HG02973 (cell line): ENCODE measurements around the gene HOXA3.

ENCODE experiments used
- ATAC-seq: cut with Tn5 transposase; IDR thresholded peaks from one replicate; pipeline ENCODE4 v1.9.1; 2021; ENCODE audit warnings: moderate library complexity; ENCODE audit not compliant: unreplicated experiment

Gene HOXA3

GRCh38 chr7:27179503-27180430, 27.4 kb upstream of the HOXA3 start:
- no peak for ATAC-seq

DNA sequence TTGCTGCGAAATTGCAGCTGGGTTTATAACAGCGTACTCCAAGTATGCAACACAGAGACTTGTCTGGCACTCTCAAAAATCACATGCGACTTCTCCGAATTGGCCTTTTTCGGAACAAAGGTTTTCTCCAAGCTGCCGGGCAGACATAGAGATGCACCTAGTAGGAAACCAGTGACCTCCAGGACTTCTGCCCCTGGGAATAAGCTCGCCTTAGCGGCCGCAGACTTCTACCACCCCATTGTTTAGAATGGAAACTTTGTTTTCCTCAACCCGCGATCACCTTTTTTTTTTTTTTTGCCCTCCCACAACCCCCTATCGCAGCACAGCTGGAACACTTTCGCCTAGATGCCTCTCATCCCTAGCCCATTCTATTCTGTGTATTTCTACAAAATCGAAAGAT, 26.6 kb upstream of the HOXA3 start:
- no peak for ATAC-seq

DNA sequence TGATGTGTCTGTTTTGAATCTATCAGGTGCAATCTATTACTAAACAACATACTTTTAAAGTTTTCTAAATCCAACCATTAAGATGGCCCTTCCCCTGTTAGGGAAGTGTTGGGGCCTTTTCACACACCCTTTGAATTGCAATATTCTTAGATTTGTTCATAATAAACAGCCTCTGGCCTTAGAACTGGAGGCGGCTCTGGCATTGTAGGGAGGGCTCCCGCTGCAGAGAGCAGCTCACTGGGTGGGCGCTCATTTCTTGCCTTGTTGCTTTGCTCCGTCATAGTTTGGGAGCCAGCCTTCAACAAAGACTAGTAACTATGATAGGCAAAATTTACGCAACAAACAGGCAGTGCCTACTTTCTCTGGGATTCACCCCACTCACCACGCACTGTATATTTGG, 26.0 kb upstream of the HOXA3 start:
- ATAC-seq = no peak

- no peak for ATAC-seq
Measured at GRCh38 chr7:27177795-27178320, 25.5 kb upstream of the HOXA3 start.

DNA sequence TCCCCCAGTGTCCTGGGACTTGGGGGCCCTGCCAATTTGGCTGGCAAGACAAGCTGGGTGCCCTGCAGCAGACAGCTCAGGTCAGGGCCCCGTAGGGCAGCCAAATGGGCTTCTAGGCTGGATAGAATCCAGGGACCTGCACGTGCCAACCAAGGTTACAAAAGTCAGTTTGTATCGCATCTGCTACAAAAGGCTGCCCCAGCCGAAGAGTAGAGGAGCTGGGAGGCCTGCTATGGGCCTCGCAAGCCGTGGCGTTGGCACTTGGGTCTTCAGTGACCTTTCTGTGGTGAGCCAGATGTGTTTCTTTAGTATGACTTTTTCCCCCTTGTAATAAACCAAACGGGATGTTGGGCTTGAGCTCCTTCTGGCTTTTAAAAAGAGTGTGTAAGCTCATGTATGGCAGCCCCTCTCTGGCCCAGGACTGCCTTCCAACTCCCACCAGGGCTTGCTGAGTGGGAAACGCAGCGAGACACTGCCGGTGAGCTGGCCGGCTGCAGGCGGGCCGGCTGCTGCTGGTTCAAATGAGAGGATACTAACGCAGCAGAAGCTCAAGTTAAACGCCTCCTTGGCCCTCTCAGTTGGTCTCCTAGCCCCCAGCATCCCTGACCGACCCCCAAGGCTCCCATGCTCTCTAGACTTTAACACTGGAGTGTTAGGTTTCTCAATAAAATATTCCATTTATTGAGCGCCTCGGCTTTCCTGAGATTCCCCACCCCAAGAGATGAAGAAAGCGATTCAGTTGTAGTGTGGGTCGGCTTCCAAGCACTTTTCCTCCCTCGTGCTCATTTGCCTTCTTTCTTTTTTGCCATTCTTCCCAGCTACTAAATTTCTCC, 24.8 kb upstream of the HOXA3 start:
- no peak for ATAC-seq

DNA sequence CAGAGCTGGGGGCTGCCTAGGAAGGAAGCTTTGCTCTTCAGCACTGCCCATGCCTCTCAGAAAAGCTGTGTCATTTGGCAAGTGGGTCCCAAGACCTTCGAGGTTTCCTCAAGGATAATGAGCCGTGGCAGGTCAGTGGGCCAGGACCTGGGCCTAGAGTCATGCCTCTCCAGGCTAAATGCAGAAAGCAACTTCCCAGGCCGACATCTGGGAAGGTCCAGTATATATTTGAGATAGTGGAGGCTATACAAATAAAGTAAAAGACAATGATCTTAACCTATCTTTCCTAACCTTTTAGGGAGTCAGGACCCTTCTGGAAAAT, 24.1 kb upstream of the HOXA3 start:
- no peak for ATAC-seq

- ATAC-seq = no peak
Measured at GRCh38 chr7:27175626-27176523, 23.5 kb upstream of the HOXA3 start.

- no peak for ATAC-seq
Measured at GRCh38 chr7:27174874-27175625, 22.7 kb upstream of the HOXA3 start.

- ATAC-seq = no peak
Measured at GRCh38 chr7:27173956-27174873, 21.8 kb upstream of the HOXA3 start, which contains the start of gene HOXA10. Gene HOXA10 (minus strand): TSS chr7:27174320. CDS start chr7:27174306, 14 bp downstream.

GRCh38 chr7:27173511-27173955, 21.1 kb upstream of the HOXA3 start:
- ATAC-seq = no peak

DNA sequence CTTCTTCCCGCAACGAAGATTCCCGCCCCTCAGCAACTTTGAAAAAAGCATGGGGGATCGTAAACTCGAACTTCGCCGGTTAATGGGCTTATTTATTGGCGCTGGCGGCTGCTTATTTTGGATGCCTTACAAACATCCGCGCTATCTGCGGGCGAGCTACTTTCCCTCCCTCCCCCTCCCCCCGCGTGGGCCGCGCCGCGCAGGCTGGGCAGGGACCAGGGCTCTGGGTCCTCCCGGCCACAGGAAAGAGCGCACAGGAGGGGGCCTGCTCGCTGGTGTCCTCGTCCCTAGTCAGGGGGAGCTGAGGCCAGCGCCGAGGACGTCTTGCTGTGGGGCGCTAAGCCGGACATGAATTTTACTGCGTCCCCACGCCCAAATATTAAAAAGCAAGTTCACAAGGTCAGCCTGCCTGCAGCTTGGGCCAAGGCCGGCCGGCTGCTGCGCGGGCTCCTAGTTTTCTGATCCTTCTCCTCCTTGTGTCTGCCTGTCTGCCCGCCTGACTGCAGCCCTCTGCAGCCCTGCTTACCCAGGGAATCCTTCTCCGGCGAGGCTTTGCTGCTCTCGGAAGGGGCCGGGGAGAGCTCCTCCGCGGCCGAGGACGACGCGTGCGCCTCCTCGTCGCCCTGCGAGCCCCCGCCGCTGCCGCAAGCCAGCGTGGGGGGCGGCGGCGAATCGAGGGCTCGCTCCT, 20.6 kb upstream of the HOXA3 start:
- no peak for ATAC-seq

DNA sequence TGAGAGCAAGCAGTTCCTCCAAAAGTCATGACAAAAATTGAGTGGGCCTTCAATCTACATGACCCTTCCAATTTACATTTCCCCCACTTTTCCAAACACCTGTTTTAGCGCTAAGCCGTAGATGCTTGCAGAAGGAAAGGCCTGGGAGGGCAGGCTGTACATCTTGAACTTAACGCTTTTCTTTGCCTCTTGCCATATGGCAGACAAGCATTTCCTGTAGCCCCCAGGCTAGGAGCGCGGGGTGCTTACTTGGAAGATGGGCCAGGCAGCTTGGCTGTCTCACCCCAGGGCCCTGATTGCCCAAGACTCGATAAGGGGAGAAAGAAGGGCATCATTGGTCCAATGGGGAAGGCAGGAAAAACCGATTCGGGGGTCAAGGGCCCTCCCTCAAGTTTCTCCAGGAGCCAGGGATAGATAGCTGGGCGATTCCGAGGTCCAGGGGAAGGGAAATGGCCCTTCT, 20.0 kb upstream of the HOXA3 start:
- no peak for ATAC-seq

DNA sequence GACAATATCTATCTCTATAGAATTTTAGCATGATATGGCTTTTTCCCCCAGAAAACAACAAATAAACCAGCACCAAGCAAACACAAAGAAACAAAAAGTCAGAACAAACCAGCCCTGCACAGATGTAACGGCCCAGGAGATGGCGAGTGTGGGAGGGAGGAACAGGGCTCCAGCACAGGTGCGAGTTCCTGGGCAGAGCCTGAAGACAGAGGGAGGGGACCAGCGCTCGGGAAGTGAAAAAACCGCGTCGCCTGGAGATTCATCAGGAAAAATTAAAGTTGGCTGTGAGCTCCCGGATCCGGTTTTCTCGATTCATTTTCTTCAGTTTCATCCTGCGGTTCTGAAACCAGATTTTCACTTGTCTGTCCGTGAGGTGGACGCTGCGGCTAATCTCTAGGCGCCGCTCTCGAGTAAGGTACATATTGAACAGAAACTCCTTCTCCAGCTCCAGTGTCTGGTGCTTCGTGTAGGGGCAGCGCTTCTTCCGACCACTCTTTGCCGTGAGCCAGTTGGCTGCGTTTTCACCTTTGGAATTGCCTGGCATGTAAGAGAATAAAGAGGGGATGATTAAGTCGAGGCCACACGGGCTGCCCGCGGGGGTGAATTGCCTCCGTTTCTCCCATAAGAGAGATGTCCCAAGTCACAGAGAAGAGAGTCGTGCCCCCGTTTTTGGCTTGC, 19.4 kb upstream of the HOXA3 start:
- no peak for ATAC-seq

- ATAC-seq = no peak
Measured at GRCh38 chr7:27171325-27171636, 18.9 kb upstream of the HOXA3 start.

GRCh38 chr7:27170426-27171324, 18.3 kb upstream of the HOXA3 start:
- no peak for ATAC-seq

GRCh38 chr7:27169658-27170425, 17.5 kb upstream of the HOXA3 start:
- no peak for ATAC-seq
